Natural killer cell (primary cell): ENCODE data around the gene ACTR3C. TPM values are rescaled to one million over a fixed set of nuclear protein-coding genes. Genes with fewer than 3 reads are reported as not detected.
A peak's percentile ranks its signal among the peaks of the same experiment; 100 is the strongest.
"Not testable (repeated sequence)": the region's sequence is repeated elsewhere in the genome, so short reads cannot be mapped to it uniquely, and the experiment has no call there.

Experiments used
- ATAC-seq, 3 donors: fragments of 150-1000 bp in 2 of 3; fragments of 200-7000 bp in 1 of 3; cut with Tn5 transposase; 1 replicate in 1 of 3; 2 replicates in 2 of 3; pipeline ENCODE4 v1.10.0; 2021; ENCODE audit warnings: mild to moderate bottlenecking in 2 of 3, moderate library complexity in 2 of 3
- DNase-seq, 2 donors: peaks; one replicate each; pipeline versions ENCODE4 v3.0.0 to v3.0.0-alpha.2; 2013 to 2021; ENCODE audit warnings: mixed read lengths in 1 of 2
- H3K27ac ChIP-seq: one replicate; pipeline ENCODE4 v1.5.1; 2013; ENCODE audit warnings: mild to moderate bottlenecking, low read length
- H3K27me3 ChIP-seq: one replicate; pipeline ENCODE4 v1.6.1; 2013; ENCODE audit warnings: low read length; ENCODE audit not compliant: control insufficient read depth, insufficient read depth
- H3K36me3 ChIP-seq: one replicate; pipeline ENCODE4 v1.6.1; 2013; ENCODE audit warnings: low read length; ENCODE audit not compliant: control insufficient read depth, insufficient read depth
- H3K4me1 ChIP-seq: one replicate; pipeline ENCODE4 v1.6.1; 2013; ENCODE audit warnings: low read length; ENCODE audit not compliant: control insufficient read depth, insufficient read depth
- H3K4me3 ChIP-seq: one replicate; pipeline ENCODE4 v1.5.1; 2013; ENCODE audit warnings: low read length
- H3K9me3 ChIP-seq: one replicate; pipeline ENCODE4 v1.6.1; 2013; ENCODE audit warnings: low read length; ENCODE audit not compliant: control insufficient read depth, insufficient read depth
- H3K27ac Mint-ChIP-seq, 2 donors: one replicate each; pipeline ENCODE4 v1.8.0; 2022; ENCODE audit warnings: mild to moderate bottlenecking in 2 of 2, mixed read lengths in 2 of 2, moderate library complexity in 1 of 2
- H3K27me3 Mint-ChIP-seq, 2 donors: one replicate each; pipeline ENCODE4 v1.8.0; 2022; ENCODE audit warnings: low read depth in 2 of 2, mixed read lengths in 2 of 2
- H3K36me3 Mint-ChIP-seq: one replicate; pipeline ENCODE4 v1.8.0; 2022; ENCODE audit warnings: mixed read lengths
- H3K4me1 Mint-ChIP-seq, 2 donors: one replicate each; pipeline ENCODE4 v1.8.0; 2022; ENCODE audit warnings: mixed read lengths in 2 of 2
- H3K4me3 Mint-ChIP-seq: one replicate; pipeline ENCODE4 v1.8.0; 2022; ENCODE audit warnings: mild to moderate bottlenecking, moderate library complexity, mixed read lengths
- H3K9me3 Mint-ChIP-seq, 2 donors: one replicate each; pipeline ENCODE4 v1.8.0; 2022; ENCODE audit warnings: mixed read lengths in 2 of 2
- CTCF ChIP-seq: fragments of 200-600 bp; IDR thresholded peaks from one replicate; pipeline ENCODE4 v1.8.0; 2022; ENCODE audit warnings: antibody characterized with exemption
- WGBS: methylation state at CpG from one replicate; pipeline ENCODE4 v1.1.7; 2013; ENCODE audit warnings: missing lambda C conversion rate; ENCODE audit not compliant: insufficient coverage; 5-methylcytosine and 5-hydroxymethylcytosine counted together
- intact Hi-C: fragments of 100-400 bp; cut with micrococcal nuclease; formaldehyde crosslinking; loops from one replicate; pipeline ENCODE4 v1.14.2; 2022
- total RNA-seq, 4 donors: library from RNA; stranded (reverse); fragments of 120-200 nt in 1 of 4; gene quantifications; one replicate each; pipeline versions ENCODE4 v1.2.3 to v1.2.4, GENCODE V29; 2013 to 2022

ACTR3C gene
- total RNA-seq, 3 donors from 2014 or later (not counting 1 experiment from before 2014, with no cell fraction given) = 5.1 to 8.3 (median 7.2) TPM

GRCh38 chr7:150276132-150276695 lies 47.1 kb downstream of the ACTR3C start:
- peak; percentile 80 to 85 (median 81) for ATAC-seq
- H3K36me3 Mint-ChIP-seq, H3K4me3 ChIP-seq, H3K9me3 ChIP-seq, H3K4me1 ChIP-seq, H3K36me3 ChIP-seq, H3K4me3 Mint-ChIP-seq, H3K9me3 Mint-ChIP-seq, H3K27ac ChIP-seq, H3K27ac Mint-ChIP-seq, H3K27me3 ChIP-seq, H3K4me1 Mint-ChIP-seq, H3K27me3 Mint-ChIP-seq: not testable (repeated sequence)
- intact Hi-C loops = loop anchor here (10.0 kb wide), 1 partner anchor 611 kb away; no protein-coding TSS in a partner anchor
- 67% methylated on average over 6 of the region's 6 CpGs for WGBS
- peak in 1 of 2 donors; percentile 65 for DNase-seq
- peak; percentile 76 for TF ChIP-seq CTCF

GRCh38 chr7:150271898-150272297 lies 51.4 kb downstream of the ACTR3C start:
- H3K27ac ChIP-seq, DNase-seq, H3K27me3 Mint-ChIP-seq, H3K4me1 Mint-ChIP-seq, H3K4me1 ChIP-seq, H3K36me3 ChIP-seq, H3K36me3 Mint-ChIP-seq, H3K9me3 ChIP-seq, H3K4me3 ChIP-seq, H3K27ac Mint-ChIP-seq, H3K27me3 ChIP-seq, ATAC-seq, H3K4me3 Mint-ChIP-seq, H3K9me3 Mint-ChIP-seq: not testable (repeated sequence)
- 55% methylated on average over 2 of the region's 7 CpGs for WGBS
- intact Hi-C loops = loop anchor here (10.0 kb wide), 1 partner anchor 607 kb away; no protein-coding TSS in a partner anchor

DNA sequence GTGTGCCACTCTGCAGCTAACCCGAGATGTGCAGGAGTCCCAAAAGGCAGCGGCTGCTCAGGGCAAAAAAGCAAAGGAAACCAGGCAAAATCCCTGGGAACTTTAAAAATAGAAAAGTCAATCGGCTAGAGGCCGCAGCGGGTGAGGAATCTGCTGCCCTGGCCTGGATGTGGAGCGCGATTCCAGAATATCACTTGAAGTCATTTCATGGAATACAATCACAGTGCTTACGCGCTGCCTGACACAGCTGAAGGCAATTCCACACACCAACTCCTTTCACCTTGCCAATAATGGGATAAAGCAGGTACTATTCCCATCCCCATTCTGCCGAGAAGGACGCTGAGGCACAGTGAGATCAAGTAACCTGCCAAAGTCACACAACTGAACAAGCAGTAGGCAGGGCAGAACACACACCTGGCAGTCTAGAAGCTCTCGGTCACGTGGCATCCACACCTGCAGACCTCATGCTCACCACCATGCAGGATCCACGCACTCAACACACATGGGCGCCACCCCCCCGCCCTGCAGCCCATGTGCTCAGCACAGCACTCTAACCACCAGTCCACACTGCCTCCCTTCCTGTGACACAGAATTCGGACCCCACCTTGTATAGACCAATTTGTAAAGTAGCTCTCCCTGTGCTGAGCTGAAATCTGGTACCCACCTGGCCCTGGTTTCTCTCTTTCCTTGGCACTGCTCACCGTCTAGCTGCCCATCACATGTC lies 53.1 kb downstream of the ACTR3C start:
- H3K36me3 Mint-ChIP-seq, H3K9me3 Mint-ChIP-seq, DNase-seq, H3K4me1 Mint-ChIP-seq, H3K4me1 ChIP-seq, H3K27me3 ChIP-seq, H3K27me3 Mint-ChIP-seq, H3K36me3 ChIP-seq, H3K4me3 Mint-ChIP-seq, H3K4me3 ChIP-seq, H3K9me3 ChIP-seq, H3K27ac ChIP-seq, H3K27ac Mint-ChIP-seq: not testable (repeated sequence)
- intact Hi-C loops = loop anchor here (10.0 kb wide), 1 partner anchor 605 kb away; no protein-coding TSS in a partner anchor
- 80% methylated on average over 1 of the region's 18 CpGs for WGBS
- peak in 1 of 3 donors; percentile 37 for ATAC-seq

- H3K36me3 ChIP-seq, DNase-seq, H3K4me1 Mint-ChIP-seq, H3K27ac Mint-ChIP-seq, H3K27ac ChIP-seq, H3K9me3 Mint-ChIP-seq, H3K9me3 ChIP-seq, H3K27me3 Mint-ChIP-seq, H3K36me3 Mint-ChIP-seq, ATAC-seq, H3K4me3 ChIP-seq, H3K27me3 ChIP-seq, intact Hi-C loops, H3K4me1 ChIP-seq, H3K4me3 Mint-ChIP-seq: not testable (repeated sequence)
- WGBS = no CpG with 5 or more reads among the region's 17 CpGs
Measured at GRCh38 chr7:150268798-150269197, 54.5 kb downstream of the ACTR3C start.

DNA sequence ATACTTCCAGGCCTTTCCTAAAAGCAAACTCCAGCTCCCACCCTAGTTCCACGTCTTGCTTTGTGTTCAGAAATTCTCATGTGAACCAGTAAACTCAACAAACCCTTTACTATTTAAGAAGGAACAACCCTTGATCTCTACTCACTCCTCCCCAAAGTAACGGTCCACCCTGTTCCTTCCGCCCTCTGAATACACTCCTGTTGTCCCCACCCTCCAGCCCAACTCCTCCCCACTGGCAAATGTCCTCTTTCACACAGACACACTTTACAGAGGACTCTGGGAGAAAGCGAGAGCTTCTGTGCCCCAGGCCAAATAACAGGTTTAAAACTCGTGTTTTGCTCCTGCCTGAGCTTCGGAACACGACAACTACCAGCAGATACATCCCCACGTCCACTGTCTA lies 55.1 kb downstream of the ACTR3C start:
- intact Hi-C loops, H3K27ac Mint-ChIP-seq, H3K36me3 ChIP-seq, DNase-seq, H3K4me1 Mint-ChIP-seq, H3K27me3 ChIP-seq, H3K4me1 ChIP-seq, H3K4me3 ChIP-seq, H3K36me3 Mint-ChIP-seq, H3K4me3 Mint-ChIP-seq, ATAC-seq, H3K27me3 Mint-ChIP-seq, H3K27ac ChIP-seq, H3K9me3 Mint-ChIP-seq, H3K9me3 ChIP-seq: not testable (repeated sequence)
- WGBS = no CpG with 5 or more reads among the region's 8 CpGs

DNA sequence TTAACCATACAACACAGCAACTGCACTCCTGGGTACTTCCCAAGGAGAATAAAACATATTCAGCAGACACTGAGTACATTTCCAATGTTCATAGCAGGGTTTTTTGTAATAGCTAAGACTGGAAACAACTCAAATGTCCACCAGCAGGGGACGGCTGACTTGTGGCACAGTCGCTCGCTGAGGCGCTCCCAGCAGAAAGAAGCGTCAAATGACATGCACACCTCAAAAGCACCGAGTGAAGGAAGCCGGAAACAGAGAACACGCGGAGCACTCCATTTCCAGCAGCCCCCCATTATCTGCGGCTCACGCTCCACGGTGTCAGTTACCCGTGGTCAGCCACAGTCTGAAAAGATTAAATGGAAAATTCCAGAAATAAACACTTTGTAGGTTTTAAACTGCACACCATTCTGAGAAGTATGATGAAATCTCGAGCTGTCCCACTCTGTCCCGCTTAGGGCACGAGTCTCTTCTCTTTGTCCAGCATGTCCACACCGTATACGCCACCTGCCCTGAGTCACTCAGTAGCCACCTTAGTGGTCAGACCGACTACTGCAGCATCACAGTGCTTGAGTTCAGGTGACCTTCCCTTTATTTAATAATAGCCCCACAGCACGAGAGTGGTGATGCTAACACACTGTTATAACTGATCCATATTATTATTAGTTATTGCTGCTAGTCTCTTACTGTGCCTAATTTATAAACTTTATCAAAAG lies 56.2 kb downstream of the ACTR3C start:
- ATAC-seq, H3K9me3 Mint-ChIP-seq, H3K4me1 ChIP-seq, H3K4me3 ChIP-seq, H3K9me3 ChIP-seq, H3K4me1 Mint-ChIP-seq, H3K36me3 Mint-ChIP-seq, H3K27me3 Mint-ChIP-seq, H3K36me3 ChIP-seq, H3K27me3 ChIP-seq, H3K27ac Mint-ChIP-seq, intact Hi-C loops, H3K27ac ChIP-seq, DNase-seq, H3K4me3 Mint-ChIP-seq: not testable (repeated sequence)
- WGBS = 69% methylated on average over 19 of the region's 20 CpGs

- H3K27ac Mint-ChIP-seq, H3K27ac ChIP-seq, H3K9me3 Mint-ChIP-seq, ATAC-seq, H3K36me3 Mint-ChIP-seq, intact Hi-C loops, DNase-seq, H3K9me3 ChIP-seq, H3K4me3 Mint-ChIP-seq, H3K27me3 ChIP-seq, H3K4me1 ChIP-seq, H3K27me3 Mint-ChIP-seq, H3K4me3 ChIP-seq, H3K4me1 Mint-ChIP-seq, H3K36me3 ChIP-seq: not testable (repeated sequence)
- WGBS = no CpG with 5 or more reads among the region's 5 CpGs
Measured at GRCh38 chr7:150262656-150263055, 60.7 kb downstream of the ACTR3C start.
